Stimulated activated memory B cell treated with anti-CD40 and anti-IgM and Interleukin-4, amounts not matched to agents 10 μg/mL and 1 μg/mL and 100 μg/mL, for 72 hours (primary cell): ENCODE measurements around the gene KLHDC10.
"Not testable (repeated sequence)": the region's sequence is repeated elsewhere in the genome, so short reads cannot be mapped to it uniquely, and the experiment has no call there.

Source experiments
- ATAC-seq: fragments of 150-1000 bp; cut with Tn5 transposase; 2 replicates; pipeline ENCODE4 v1.10.0; 2021
- H3K27ac Mint-ChIP-seq: one replicate; pipeline ENCODE4 v1.8.0; 2022; ENCODE audit warnings: mild to moderate bottlenecking, mixed read lengths
- H3K27me3 Mint-ChIP-seq: one replicate; pipeline ENCODE4 v1.8.0; 2022; ENCODE audit warnings: mixed read lengths
- H3K36me3 Mint-ChIP-seq: one replicate; pipeline ENCODE4 v1.8.0; 2022; ENCODE audit warnings: mixed read lengths
- H3K4me1 Mint-ChIP-seq: one replicate; pipeline ENCODE4 v1.8.0; 2022; ENCODE audit warnings: mixed read lengths
- H3K4me3 Mint-ChIP-seq: one replicate; pipeline ENCODE4 v1.8.0; 2022; ENCODE audit warnings: mild to moderate bottlenecking, moderate library complexity, mixed read lengths
- H3K9me3 Mint-ChIP-seq: one replicate; pipeline ENCODE4 v1.8.0; 2022; ENCODE audit warnings: mixed read lengths

KLHDC10 gene

DNA sequence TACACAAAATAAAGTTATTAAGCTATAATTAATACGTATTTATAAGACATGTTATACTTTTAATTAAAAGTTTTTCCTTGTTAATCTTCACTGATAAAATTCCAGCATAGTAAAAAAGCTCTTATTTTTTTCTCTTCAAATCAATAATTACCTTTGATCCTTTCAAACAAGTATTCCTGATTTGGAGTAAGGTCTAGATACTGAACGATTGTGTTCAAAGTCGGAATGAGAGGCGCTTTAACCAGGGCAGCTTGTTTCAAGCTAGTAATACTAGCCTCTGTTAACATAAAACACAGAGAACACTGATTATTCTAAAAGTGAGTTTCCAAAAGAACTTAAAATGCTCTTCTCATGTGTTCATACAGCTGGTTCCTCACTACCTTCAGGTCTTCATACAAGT, 107.9 kb downstream of the KLHDC10 start:
- no peak overlapping the region for H3K4me3 Mint-ChIP-seq
- peaks cover 46% of the 10 kb centered on the region for H3K36me3 Mint-ChIP-seq
- no peaks in the 10 kb centered on the region for H3K9me3 Mint-ChIP-seq
- H3K27me3 Mint-ChIP-seq = no peaks in the 10 kb centered on the region
- peaks cover 1% of the 10 kb centered on the region for H3K4me1 Mint-ChIP-seq
- no peak for ATAC-seq
- H3K27ac Mint-ChIP-seq = no peak overlapping the region

DNA sequence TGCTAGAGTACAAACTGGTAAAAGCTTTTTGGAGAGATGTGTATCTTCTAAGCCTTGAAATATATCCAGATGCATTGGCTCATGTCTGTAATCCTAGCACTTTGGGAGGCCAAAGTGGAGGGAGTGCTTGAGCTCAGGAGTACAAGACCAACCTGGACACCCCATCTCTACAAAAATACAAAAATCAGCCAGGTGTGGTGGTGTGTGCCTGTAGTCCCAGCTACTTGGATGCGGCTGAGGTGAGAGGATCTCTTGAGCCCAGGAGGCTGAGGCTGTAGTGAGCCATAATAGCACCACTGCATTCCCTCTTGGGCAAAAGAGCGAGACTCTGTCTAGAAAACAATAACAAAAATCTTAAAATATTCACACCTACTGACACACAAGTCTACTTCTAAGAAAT, 109.3 kb downstream of the KLHDC10 start:
- no peak overlapping the region for H3K27ac Mint-ChIP-seq
- no peak for ATAC-seq
- no peaks in the 10 kb centered on the region for H3K9me3 Mint-ChIP-seq
- peaks cover 6% of the 10 kb centered on the region for H3K4me1 Mint-ChIP-seq
- H3K4me3 Mint-ChIP-seq = no peak overlapping the region
- H3K27me3 Mint-ChIP-seq = no peaks in the 10 kb centered on the region
- H3K36me3 Mint-ChIP-seq = peaks cover 46% of the 10 kb centered on the region

DNA sequence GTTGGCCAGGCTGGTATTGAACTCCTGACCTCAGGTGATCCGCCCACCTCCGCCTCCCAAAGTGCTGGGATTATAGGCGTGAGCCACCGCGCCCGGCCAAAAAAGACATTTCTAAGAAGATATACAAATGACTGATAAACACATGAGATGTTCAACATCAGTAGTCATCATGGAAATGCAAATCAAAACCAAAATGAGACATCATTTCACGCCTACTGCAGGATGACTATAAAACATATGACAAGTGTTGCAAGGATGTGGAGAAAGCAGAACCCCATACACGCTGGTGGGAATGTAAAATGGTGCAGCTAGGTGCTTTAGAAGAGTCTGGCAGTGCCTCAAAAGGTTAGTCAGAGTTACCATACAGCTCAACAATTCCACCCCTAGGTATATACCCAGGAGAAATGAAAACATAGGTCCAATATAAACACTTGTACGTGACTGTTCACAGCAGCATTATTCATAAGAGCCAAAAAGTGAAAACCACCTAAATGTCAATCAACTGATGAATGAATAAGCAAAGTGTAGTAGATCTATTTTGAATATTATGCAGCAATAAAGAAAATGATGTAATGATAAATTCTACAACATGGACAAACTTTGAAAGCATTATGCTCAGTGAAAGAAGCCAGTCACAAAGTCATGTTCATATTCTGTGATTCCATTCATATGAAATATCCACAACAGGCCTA, 110.4 kb downstream of the KLHDC10 start:
- H3K9me3 Mint-ChIP-seq = no peaks in the 10 kb centered on the region
- ATAC-seq = no peak
- no peaks in the 10 kb centered on the region for H3K27me3 Mint-ChIP-seq
- H3K4me3 Mint-ChIP-seq = no peak overlapping the region
- peaks cover 37% of the 10 kb centered on the region for H3K36me3 Mint-ChIP-seq
- H3K4me1 Mint-ChIP-seq = peaks cover 6% of the 10 kb centered on the region
- H3K27ac Mint-ChIP-seq = no peak overlapping the region

DNA sequence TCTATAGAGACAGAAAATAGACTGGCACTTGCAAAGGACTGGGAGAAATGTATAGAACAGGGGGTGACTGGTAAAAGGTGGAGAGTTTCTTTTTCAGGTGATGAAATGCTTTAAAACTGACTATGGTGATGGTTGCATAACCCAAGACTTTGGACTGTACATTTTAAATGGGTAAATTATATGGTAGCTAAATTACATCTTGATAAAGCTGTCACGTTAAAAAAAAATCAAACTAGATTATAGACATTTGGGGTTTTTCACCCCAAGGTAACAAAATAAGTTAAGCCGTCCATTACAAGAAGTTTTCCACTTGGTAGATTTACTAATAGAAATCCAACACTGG, 110.9 kb downstream of the KLHDC10 start:
- Mint-ChIP-seq H3K9me3 (no peaks in the 10 kb centered on the region), H3K27ac (no peak overlapping the region), H3K27me3 (no peaks in the 10 kb centered on the region), H3K4me3 (no peak overlapping the region), H3K36me3 (peaks cover 37% of the 10 kb centered on the region), H3K4me1 (peaks cover 6% of the 10 kb centered on the region)
- ATAC-seq = no peak

DNA sequence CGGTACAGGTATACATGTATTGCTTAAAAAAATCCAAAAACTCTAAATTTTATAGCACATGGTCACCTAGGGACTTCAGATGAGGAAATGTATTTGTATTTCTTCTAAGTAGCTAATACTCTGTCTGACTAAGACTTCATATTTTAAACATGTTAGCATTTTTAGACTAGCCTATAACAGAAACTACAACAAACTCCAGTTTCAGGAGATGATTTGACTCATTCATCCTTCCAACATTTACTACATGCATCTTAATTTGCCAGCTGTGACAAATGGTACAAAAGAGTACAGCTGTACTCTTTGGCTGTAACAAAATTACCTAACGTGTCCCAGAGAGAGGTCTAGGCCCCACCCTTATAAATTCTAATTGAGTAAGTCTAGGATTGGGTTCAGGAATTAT, 112.7 kb downstream of the KLHDC10 start:
- Mint-ChIP-seq H3K4me3 (no peak overlapping the region), H3K9me3 (no peaks in the 10 kb centered on the region), H3K27ac (peak overlapping the region; percentile 15), H3K36me3 (peaks cover 29% of the 10 kb centered on the region), H3K4me1 (peaks cover 6% of the 10 kb centered on the region), H3K27me3 (no peaks in the 10 kb centered on the region)
- no peak for ATAC-seq

DNA sequence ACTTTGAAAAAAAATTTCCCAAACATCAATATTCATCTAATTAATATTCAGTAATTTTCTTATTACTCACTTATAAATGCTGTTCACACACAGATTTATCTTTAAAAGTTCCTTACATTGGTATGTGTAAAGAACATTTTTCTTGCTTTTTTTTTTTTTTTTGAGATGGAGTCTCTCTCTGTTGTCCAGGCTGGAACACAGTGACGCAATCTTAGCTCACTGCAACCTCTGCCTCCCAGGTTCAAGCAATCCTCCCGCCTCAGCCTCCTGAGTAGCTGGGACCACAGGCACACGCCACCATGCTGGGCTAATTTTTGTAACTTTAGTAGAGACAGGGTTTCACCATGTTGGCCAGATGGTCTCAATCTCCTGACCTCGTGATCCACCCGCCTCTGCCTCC, 114.0 kb downstream of the KLHDC10 start:
- H3K27me3 Mint-ChIP-seq, H3K4me1 Mint-ChIP-seq, H3K9me3 Mint-ChIP-seq, H3K27ac Mint-ChIP-seq, ATAC-seq, H3K4me3 Mint-ChIP-seq: not testable (repeated sequence)
- peaks cover 28% of the 10 kb centered on the region for H3K36me3 Mint-ChIP-seq
